ENCODE results near the gene STX5.
"Not testable (repeated sequence)": the region's sequence is repeated elsewhere in the genome, so short reads cannot be mapped to it uniquely, and the experiment has no call there.

The STX5 gene

DNA sequence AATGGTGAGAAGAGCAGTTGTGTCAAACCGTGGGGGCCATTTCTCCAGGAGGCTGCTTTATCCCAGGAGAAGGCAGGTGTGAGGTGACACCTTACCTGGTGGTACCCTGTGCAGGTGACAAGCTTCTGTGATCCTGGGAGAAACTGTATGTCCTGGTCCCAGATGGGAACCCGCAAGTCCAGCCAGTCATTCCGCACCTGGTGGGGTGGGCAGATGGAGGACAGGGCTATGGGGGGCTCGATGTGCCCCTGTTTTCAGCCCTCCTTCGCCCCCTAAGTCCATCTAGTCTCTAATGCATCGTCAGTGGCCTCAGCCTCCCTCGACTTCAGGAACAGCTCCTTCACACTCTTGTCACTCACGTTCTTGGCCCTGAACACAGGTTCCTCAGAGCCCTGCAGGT, 3.5 kb upstream of the STX5 start:
- H4K20me1 ChIP-seq (ENCODE audit: insufficient read depth, low read length), result peaks cover 19% of the 10 kb centered on the region; the same call in 1 of the 2 replicates
- no peak for DNase-seq
- H2AFZ ChIP-seq (ENCODE audit: low read depth, low read length), result no peak overlapping the region
- ATAC-seq (ENCODE audit: insufficient read depth, low read depth), result no peak
- H3K4me1 ChIP-seq (ENCODE audit: insufficient read depth, low read length), result peaks cover 61% of the 10 kb centered on the region
- no peaks in the 10 kb centered on the region for H3K9me3 ChIP-seq (ENCODE audit: insufficient read depth, low read length, severe bottlenecking)
- H3K4me2 ChIP-seq (ENCODE audit: insufficient read depth, low read length), result no peak overlapping the region
- no peak overlapping the region for H3K27ac ChIP-seq (ENCODE audit: low read length)
- H3K79me2 ChIP-seq (ENCODE audit: insufficient read depth, low read length), result peaks cover 64% of the 10 kb centered on the region
- H3K4me3 ChIP-seq (ENCODE audit: low read depth in 1 of 2, low read length in 2 of 2), result no peak overlapping the region
- TF ChIP-seq CTCF (IDR thresholded peaks at IDR 0.05; ENCODE audit: borderline replicate concordance, extremely low read depth, low read length, poor library complexity, severe bottlenecking) (no peak), EZH2 (IDR thresholded peaks at IDR 0.05; ENCODE audit: borderline replicate concordance, low read depth, low read length, severe bottlenecking) (no peak)
- H3K9ac ChIP-seq (ENCODE audit: low read depth, low read length), result no peak overlapping the region
- no peaks in the 10 kb centered on the region for H3K27me3 ChIP-seq (ENCODE audit: insufficient read depth, low read length, poor library complexity)
- H3K36me3 ChIP-seq (ENCODE audit: insufficient read depth, low read length), result peaks cover 58% of the 10 kb centered on the region

- H3K27ac ChIP-seq (ENCODE audit: low read length), result peak within 1 kb of the TSS; percentile 79
- H2AFZ ChIP-seq (ENCODE audit: low read depth, low read length), result peak within 1 kb of the TSS; percentile 94
- peak within 1 kb of the TSS; percentile 92 for H3K9ac ChIP-seq (ENCODE audit: low read depth, low read length)
- H3K27me3 ChIP-seq (ENCODE audit: insufficient read depth, low read length, poor library complexity), result no peaks in the 10 kb centered on the region
- DNase-seq, result no peak
- H3K4me2 ChIP-seq (ENCODE audit: insufficient read depth, low read length), result peak within 1 kb of the TSS; percentile 96
- H3K9me3 ChIP-seq (ENCODE audit: insufficient read depth, low read length, severe bottlenecking), result no peaks in the 10 kb centered on the region
- peaks cover 68% of the 10 kb centered on the region for H3K79me2 ChIP-seq (ENCODE audit: insufficient read depth, low read length)
- peaks cover 23% of the 10 kb centered on the region; the same call in 1 of the 2 replicates for H4K20me1 ChIP-seq (ENCODE audit: insufficient read depth, low read length)
- TF ChIP-seq CTCF (IDR thresholded peaks at IDR 0.05; ENCODE audit: borderline replicate concordance, extremely low read depth, low read length, poor library complexity, severe bottlenecking), result no peak
- TF ChIP-seq EZH2 (IDR thresholded peaks at IDR 0.05; ENCODE audit: borderline replicate concordance, low read depth, low read length, severe bottlenecking), result no peak
- H3K4me3 ChIP-seq (ENCODE audit: low read depth in 1 of 2, low read length in 2 of 2), result peak within 1 kb of the TSS; percentile 97 to 99
- peaks cover 55% of the 10 kb centered on the region for H3K4me1 ChIP-seq (ENCODE audit: insufficient read depth, low read length)
- ATAC-seq (ENCODE audit: insufficient read depth, low read depth), result peak; percentile 10
- H3K36me3 ChIP-seq (ENCODE audit: insufficient read depth, low read length), result peaks cover 67% of the 10 kb centered on the region
These were observed 734 bp upstream of the STX5 start, which contains the start of gene TEX54 for GRCh38 chr11:62832336-62833234. TSS of gene TEX54 (minus strand) at chr11:62832841.

DNA sequence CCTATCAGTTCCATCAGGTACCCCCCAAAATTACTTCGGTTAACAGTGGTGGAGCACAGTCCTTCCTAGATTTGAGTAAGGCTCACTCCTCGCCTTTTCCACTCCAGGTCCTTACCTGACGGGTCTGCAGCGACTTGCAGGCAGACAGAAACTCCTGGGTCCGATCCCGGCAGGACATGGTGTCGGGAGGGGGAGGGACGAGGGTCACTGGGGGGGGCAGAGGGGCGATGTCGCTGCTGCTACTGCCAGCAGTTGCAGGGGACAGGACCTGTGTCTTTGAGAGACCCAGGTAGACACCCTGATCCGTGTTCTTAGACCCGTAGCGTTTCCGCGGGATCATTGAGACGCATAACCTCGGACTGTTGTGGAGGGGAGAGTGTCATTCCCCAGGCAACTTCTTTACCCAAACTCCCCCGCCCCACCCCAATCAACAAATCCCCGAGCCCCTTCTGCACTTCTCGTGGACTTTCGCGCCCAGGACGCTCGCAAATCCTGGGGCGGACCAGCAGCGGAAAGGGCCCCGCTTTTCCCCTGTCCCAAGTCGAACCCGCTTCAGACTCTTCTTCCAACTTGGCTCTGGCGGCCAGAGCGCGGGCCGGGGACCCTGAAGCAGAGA, 839 bp downstream of the STX5 start:
- Histone ChIP-seq H3K36me3 (ENCODE audit: insufficient read depth, low read length) (peaks cover 64% of the 10 kb centered on the region), H3K4me2 (ENCODE audit: insufficient read depth, low read length) (peak overlapping the region; percentile 96), H3K79me2 (ENCODE audit: insufficient read depth, low read length) (peaks cover 66% of the 10 kb centered on the region), H3K9ac (ENCODE audit: low read depth, low read length) (peak overlapping the region; percentile 92), H4K20me1 (ENCODE audit: insufficient read depth, low read length) (peaks cover 26% of the 10 kb centered on the region; the same call in 1 of the 2 replicates), H3K9me3 (ENCODE audit: insufficient read depth, low read length, severe bottlenecking) (no peaks in the 10 kb centered on the region), H3K4me3 (ENCODE audit: low read depth in 1 of 2, low read length in 2 of 2) (peak overlapping the region; percentile 97 to 99), H3K4me1 (ENCODE audit: insufficient read depth, low read length) (peaks cover 49% of the 10 kb centered on the region), H2AFZ (ENCODE audit: low read depth, low read length) (peak overlapping the region; percentile 89), H3K27ac (ENCODE audit: low read length) (peak overlapping the region; percentile 79), H3K27me3 (ENCODE audit: insufficient read depth, low read length, poor library complexity) (no peaks in the 10 kb centered on the region)
- ATAC-seq (ENCODE audit: insufficient read depth, low read depth), result 0 out of 3 replicates have a peak, but pooled peaks have one; percentile 0
- TF ChIP-seq EZH2 (IDR thresholded peaks at IDR 0.05; ENCODE audit: borderline replicate concordance, low read depth, low read length, severe bottlenecking), result no peak
- no peak for TF ChIP-seq CTCF (IDR thresholded peaks at IDR 0.05; ENCODE audit: borderline replicate concordance, extremely low read depth, low read length, poor library complexity, severe bottlenecking)
- DNase-seq, result no peak

DNA sequence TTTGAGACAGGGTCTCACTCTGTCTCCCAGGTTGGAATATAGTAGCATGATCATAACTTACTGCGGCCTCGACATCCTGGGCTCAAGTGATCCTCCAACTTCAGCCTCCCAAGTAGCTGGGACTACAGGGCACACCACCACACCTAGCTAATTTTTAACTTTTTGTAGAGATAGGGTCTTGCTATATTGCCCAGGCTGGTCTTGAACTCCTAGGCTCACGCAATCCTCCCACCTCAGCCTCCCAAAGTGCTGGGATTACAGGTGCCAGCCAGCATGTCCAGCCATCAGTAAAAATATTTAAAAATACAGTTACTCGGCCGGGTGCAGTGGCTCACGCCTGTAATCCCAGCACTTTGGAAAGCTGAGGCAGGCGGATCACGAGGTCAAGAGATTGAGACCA, 3.7 kb downstream of the STX5 start:
- not testable (repeated sequence) for H3K9me3 ChIP-seq (ENCODE audit: insufficient read depth, low read length, severe bottlenecking); ATAC-seq (ENCODE audit: insufficient read depth, low read depth); H2AFZ ChIP-seq (ENCODE audit: low read depth, low read length); H3K4me2 ChIP-seq (ENCODE audit: insufficient read depth, low read length); DNase-seq; H3K9ac ChIP-seq (ENCODE audit: low read depth, low read length); H3K4me3 ChIP-seq (ENCODE audit: low read depth in 1 of 2, low read length in 2 of 2); H3K27ac ChIP-seq (ENCODE audit: low read length); H3K27me3 ChIP-seq (ENCODE audit: insufficient read depth, low read length, poor library complexity)
- Histone ChIP-seq H3K4me1 (ENCODE audit: insufficient read depth, low read length) (peaks cover 23% of the 10 kb centered on the region), H4K20me1 (ENCODE audit: insufficient read depth, low read length) (peaks cover 15% of the 10 kb centered on the region; the same call in 1 of the 2 replicates), H3K36me3 (ENCODE audit: insufficient read depth, low read length) (peaks cover 65% of the 10 kb centered on the region), H3K79me2 (ENCODE audit: insufficient read depth, low read length) (peaks cover 51% of the 10 kb centered on the region)
